LNCAP (cell line): ENCODE results near the gene STK32C.

ENCODE experiments used
- CTCF ChIP-seq: fragments of 450-650 bp; IDR thresholded peaks from 2 replicates; pipeline ENCODE4 v1.5.1; 2017; ENCODE audit warnings: mild to moderate bottlenecking

STK32C gene

DNA sequence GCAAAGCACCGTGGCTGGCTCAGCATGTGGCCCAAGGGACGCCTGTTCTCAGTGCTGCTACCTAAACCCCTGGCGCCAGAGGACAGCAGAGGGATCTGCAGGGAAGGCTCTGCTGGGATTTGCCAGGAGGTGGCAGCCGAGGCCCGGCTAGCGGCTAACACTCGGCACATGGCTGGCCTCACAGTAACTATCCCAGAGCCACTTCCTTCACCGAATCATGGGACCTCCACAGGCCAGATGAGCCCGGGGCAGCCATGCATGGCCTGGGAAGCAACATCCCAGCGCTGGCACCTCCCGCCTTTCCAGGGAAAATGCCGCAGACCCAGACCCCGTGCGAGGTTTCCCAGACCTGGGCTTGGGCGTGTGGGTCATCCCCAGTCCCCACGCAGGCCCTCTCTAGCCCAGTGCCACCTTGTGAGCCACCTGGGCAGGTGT, 84.6 kb downstream of the STK32C start:
- peak; percentile 89 for TF ChIP-seq CTCF

DNA sequence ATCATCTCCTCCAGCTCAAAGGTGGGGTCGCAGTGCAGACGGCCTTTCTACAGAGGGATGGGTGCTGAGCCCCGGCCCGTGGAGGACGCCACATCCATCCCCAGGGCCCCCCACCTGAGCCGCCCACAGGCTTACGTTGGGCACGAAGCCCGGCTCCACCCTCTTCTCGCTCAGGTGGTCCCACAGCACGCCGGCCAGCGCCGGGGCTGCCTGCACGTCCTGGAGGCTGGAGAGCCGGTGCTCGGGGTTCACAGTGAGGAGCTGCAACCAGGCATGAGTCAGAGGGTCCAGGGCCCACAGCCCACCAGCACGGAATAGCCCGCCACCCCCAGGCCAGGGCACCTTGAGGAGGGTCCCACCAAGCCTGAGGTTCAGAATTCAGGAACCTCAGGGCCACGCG, 85.0 kb downstream of the STK32C start:
- no peak for TF ChIP-seq CTCF

GRCh38 chr10:132220061-132220460, 87.7 kb downstream of the STK32C start:
- TF ChIP-seq CTCF, result no peak

- TF ChIP-seq CTCF, result peak; percentile 25; the same call in 1 of the 2 replicates
Measured at GRCh38 chr10:132219486-132219885, 88.3 kb downstream of the STK32C start.

- no peak for TF ChIP-seq CTCF
Measured at GRCh38 chr10:132213917-132214316, 93.8 kb downstream of the STK32C start.

GRCh38 chr10:132212816-132213215, 94.9 kb downstream of the STK32C start:
- TF ChIP-seq CTCF, result no peak

GRCh38 chr10:132211246-132211645, 96.5 kb downstream of the STK32C start:
- no peak for TF ChIP-seq CTCF

- TF ChIP-seq CTCF, result no peak
Measured at GRCh38 chr10:132210766-132211165, 97.0 kb downstream of the STK32C start.
